ENCODE measurements around the gene COL26A1. TPM values are rescaled to one million over a fixed set of nuclear protein-coding genes. Genes with fewer than 3 reads are reported as not detected.

COL26A1 gene
- total RNA-seq, 2 donors from 2014 or later, result 0.14 TPM; not detected in 1

- no peaks in the 10 kb centered on the region for H3K27me3 ChIP-seq (replicated peaks; ENCODE audit: insufficient read depth)
Observed at GRCh38 chr7:101390901-101391301, 28.2 kb downstream of the COL26A1 start.

GRCh38 chr7:101391991-101392390 lies 29.3 kb downstream of the COL26A1 start:
- DNase-seq (ENCODE audit: low spot score) (no peak), ATAC-seq (ENCODE audit: insufficient number of reproducible peaks, low FRiP score, low read depth) (no peak)
- Histone ChIP-seq H3K4me1 (ENCODE audit: control insufficient read depth in 1 of 2, low read depth in 2 of 2) (no peaks in the 10 kb centered on the region), H3K27me3 (replicated peaks; ENCODE audit: insufficient read depth) (no peaks in the 10 kb centered on the region), H3K9me3 (no peaks in the 10 kb centered on the region), H3K27ac (no peak overlapping the region), H3K4me3 (no peak overlapping the region), H3K36me3 (no peaks in the 10 kb centered on the region)
- no peak for TF ChIP-seq CTCF (IDR thresholded peaks at IDR 0.05)

More at GRCh38 chr7:101390901-101391301, 28.2 kb downstream of the COL26A1 start:
- no peaks in the 10 kb centered on the region for H3K36me3 ChIP-seq
- no peak for DNase-seq (ENCODE audit: low spot score)
- no peaks in the 10 kb centered on the region for H3K4me1 ChIP-seq (ENCODE audit: control insufficient read depth in 1 of 2, low read depth in 2 of 2)
- ATAC-seq (ENCODE audit: insufficient number of reproducible peaks, low FRiP score, low read depth), result no peak
- no peak overlapping the region for H3K27ac ChIP-seq
- H3K9me3 ChIP-seq, result no peaks in the 10 kb centered on the region
- TF ChIP-seq CTCF (IDR thresholded peaks at IDR 0.05), result no peak
- no peak overlapping the region for H3K4me3 ChIP-seq

- ATAC-seq (ENCODE audit: insufficient number of reproducible peaks, low FRiP score, low read depth), result no peak
- H3K9me3 ChIP-seq, result no peaks in the 10 kb centered on the region
- no peak overlapping the region for H3K27ac ChIP-seq
- no peaks in the 10 kb centered on the region for H3K27me3 ChIP-seq (replicated peaks; ENCODE audit: insufficient read depth)
- H3K4me1 ChIP-seq (ENCODE audit: control insufficient read depth in 1 of 2, low read depth in 2 of 2), result no peaks in the 10 kb centered on the region
- H3K4me3 ChIP-seq, result no peak overlapping the region
- no peaks in the 10 kb centered on the region for H3K36me3 ChIP-seq
- TF ChIP-seq CTCF (IDR thresholded peaks at IDR 0.05), result no peak
- DNase-seq (ENCODE audit: low spot score), result no peak
Observed at GRCh38 chr7:101393865-101394264, 31.2 kb downstream of the COL26A1 start.

- H3K27me3 ChIP-seq (replicated peaks; ENCODE audit: insufficient read depth), result no peaks in the 10 kb centered on the region
- no peaks in the 10 kb centered on the region for H3K4me1 ChIP-seq (ENCODE audit: control insufficient read depth in 1 of 2, low read depth in 2 of 2)
- no peaks in the 10 kb centered on the region for H3K9me3 ChIP-seq
- H3K27ac ChIP-seq, result no peak overlapping the region
- TF ChIP-seq CTCF (IDR thresholded peaks at IDR 0.05), result no peak
- no peak overlapping the region for H3K4me3 ChIP-seq
- H3K36me3 ChIP-seq, result no peaks in the 10 kb centered on the region
- ATAC-seq (ENCODE audit: insufficient number of reproducible peaks, low FRiP score, low read depth) (no peak), DNase-seq (ENCODE audit: low spot score) (no peak)
Observed at GRCh38 chr7:101395376-101395775, 32.7 kb downstream of the COL26A1 start.

GRCh38 chr7:101397243-101397642 lies 34.6 kb downstream of the COL26A1 start:
- DNase-seq (ENCODE audit: low spot score) (no peak), ATAC-seq (ENCODE audit: insufficient number of reproducible peaks, low FRiP score, low read depth) (no peak)
- Histone ChIP-seq H3K27me3 (replicated peaks; ENCODE audit: insufficient read depth) (no peaks in the 10 kb centered on the region), H3K9me3 (no peaks in the 10 kb centered on the region), H3K4me3 (no peak overlapping the region), H3K36me3 (no peaks in the 10 kb centered on the region), H3K4me1 (ENCODE audit: control insufficient read depth in 1 of 2, low read depth in 2 of 2) (peaks cover 3 to 5% of the 10 kb centered on the region in 2 donors), H3K27ac (no peak overlapping the region)
- TF ChIP-seq CTCF (IDR thresholded peaks at IDR 0.05), result no peak
